SK-N-SH treated with all-trans-retinoic acid at 6 μM for 48 hours (cell line): ENCODE results near the gene CERS5.

Experiments used
- ATAC-seq: fragments of 200-7000 bp; cut with Tn5 transposase; 3 replicates; pipeline ENCODE4 v1.9.1; 2020; ENCODE audit warnings: mild to moderate bottlenecking, moderate library complexity
- ARNTL ChIP-seq: fragments of 450-650 bp; formaldehyde crosslinking; IDR thresholded peaks from 2 replicates; pipeline ENCODE4 v1.5.0; 2020; ENCODE audit warnings: low read depth, mild to moderate bottlenecking, moderate library complexity, borderline replicate concordance
- BACH2 ChIP-seq: fragments of 250-450 bp; sonication (Bioruptor Pico); IDR thresholded peaks from 2 replicates; pipeline ENCODE4 v1.9.0; 2021; ENCODE audit warnings: mild to moderate bottlenecking, borderline replicate concordance
- CSDC2 ChIP-seq: fragments of 250-450 bp; sonication (Bioruptor Pico); IDR thresholded peaks from 2 replicates; pipeline ENCODE4 v1.5.0; 2020; ENCODE audit warnings: mild to moderate bottlenecking, moderate library complexity
- ESRRG ChIP-seq: fragments of 250-450 bp; sonication (Bioruptor Pico); IDR thresholded peaks from 2 replicates; pipeline ENCODE4 v1.6.1; 2021; ENCODE audit warnings: mild to moderate bottlenecking
- ISL1 ChIP-seq: fragments of 250-450 bp; sonication (Bioruptor Pico); IDR thresholded peaks from 2 replicates; pipeline ENCODE4 v2.1.2; 2022; ENCODE audit warnings: mild to moderate bottlenecking, moderate library complexity
- OSR1 ChIP-seq: fragments of 250-450 bp; sonication (Bioruptor Pico); IDR thresholded peaks from 2 replicates; pipeline ENCODE4 v1.8.0; 2022; ENCODE audit warnings: moderate library complexity, mild to moderate bottlenecking, inconsistent platforms
- PATZ1 ChIP-seq: fragments of 250-450 bp; sonication (Bioruptor Pico); IDR thresholded peaks from 2 replicates; pipeline ENCODE4 v1.8.0; 2020; ENCODE audit warnings: mild to moderate bottlenecking, moderate library complexity, borderline replicate concordance
- PPARA ChIP-seq: fragments of 250-450 bp; sonication (Bioruptor Pico); IDR thresholded peaks from 2 replicates; pipeline ENCODE4 v1.5.0; 2020; ENCODE audit warnings: mild to moderate bottlenecking, borderline replicate concordance
- RARB ChIP-seq: fragments of 250-450 bp; sonication (Bioruptor Pico); IDR thresholded peaks from 2 replicates; pipeline ENCODE4 v1.8.0; 2021; ENCODE audit warnings: mild to moderate bottlenecking, moderate library complexity
- TCF4 ChIP-seq: fragments of 250-450 bp; sonication (Bioruptor Pico); IDR thresholded peaks from 2 replicates; pipeline ENCODE4 v1.8.0; 2021; ENCODE audit warnings: mild to moderate bottlenecking, moderate library complexity, borderline replicate concordance
- TOX ChIP-seq: fragments of 250-450 bp; sonication (Bioruptor Pico); IDR thresholded peaks from 2 replicates; pipeline ENCODE4 v1.8.0; 2021; ENCODE audit warnings: mild to moderate bottlenecking, moderate library complexity, borderline replicate concordance
- TSHZ2 ChIP-seq: fragments of 250-450 bp; sonication (Bioruptor Pico); IDR thresholded peaks from 2 replicates; pipeline ENCODE4 v1.5.0; 2020; ENCODE audit warnings: mild to moderate bottlenecking, moderate library complexity
- ZFP3 ChIP-seq: fragments of 250-450 bp; sonication (Bioruptor Pico); IDR thresholded peaks from 2 replicates; pipeline ENCODE4 v1.5.0; 2020; ENCODE audit warnings: mild to moderate bottlenecking, moderate library complexity
- ZFP30 ChIP-seq: fragments of 450-650 bp; formaldehyde crosslinking; IDR thresholded peaks from 2 replicates; pipeline ENCODE4 v1.5.0; 2022; ENCODE audit warnings: mild to moderate bottlenecking, moderate library complexity
- ZNF565 ChIP-seq: fragments of 450-650 bp; formaldehyde crosslinking; conservative IDR thresholded peaks from 2 replicates; pipeline ENCODE4 v1.5.0; 2020; ENCODE audit warnings: low read depth, mild to moderate bottlenecking, moderate library complexity
- ZNF70 ChIP-seq: fragments of 450-650 bp; formaldehyde crosslinking; IDR thresholded peaks from 2 replicates; pipeline ENCODE4 v1.5.0; 2020; ENCODE audit warnings: mild to moderate bottlenecking, moderate library complexity
- ZNF8 ChIP-seq: fragments of 450-650 bp; formaldehyde crosslinking; IDR thresholded peaks from 2 replicates; pipeline ENCODE4 v1.5.0; 2020; ENCODE audit warnings: mild to moderate bottlenecking, moderate library complexity
- TF ChIP-seq, protein P1 (sequence below): fragments of 250-450 bp; sonication (Bioruptor Pico); IDR thresholded peaks from 2 replicates; pipeline ENCODE4 v1.5.1; 2020; ENCODE audit warnings: low read depth, mild to moderate bottlenecking, moderate library complexity
- TF ChIP-seq, protein P2 (sequence below): fragments of 250-450 bp; sonication (Bioruptor Pico); IDR thresholded peaks from 2 replicates; pipeline ENCODE4 v1.8.0; 2021; ENCODE audit warnings: low read depth, mild to moderate bottlenecking, moderate library complexity, borderline replicate concordance

Gene CERS5

GRCh38 chr12:50197297-50197727 lies 30.1 kb upstream of the CERS5 start:
- no peak for TF ChIP-seq TOX
- TF ChIP-seq ISL1 (CRISPR knock-in tag): no peak; the same call in 1 of the 2 replicates
- TF ChIP-seq, protein P1, sequence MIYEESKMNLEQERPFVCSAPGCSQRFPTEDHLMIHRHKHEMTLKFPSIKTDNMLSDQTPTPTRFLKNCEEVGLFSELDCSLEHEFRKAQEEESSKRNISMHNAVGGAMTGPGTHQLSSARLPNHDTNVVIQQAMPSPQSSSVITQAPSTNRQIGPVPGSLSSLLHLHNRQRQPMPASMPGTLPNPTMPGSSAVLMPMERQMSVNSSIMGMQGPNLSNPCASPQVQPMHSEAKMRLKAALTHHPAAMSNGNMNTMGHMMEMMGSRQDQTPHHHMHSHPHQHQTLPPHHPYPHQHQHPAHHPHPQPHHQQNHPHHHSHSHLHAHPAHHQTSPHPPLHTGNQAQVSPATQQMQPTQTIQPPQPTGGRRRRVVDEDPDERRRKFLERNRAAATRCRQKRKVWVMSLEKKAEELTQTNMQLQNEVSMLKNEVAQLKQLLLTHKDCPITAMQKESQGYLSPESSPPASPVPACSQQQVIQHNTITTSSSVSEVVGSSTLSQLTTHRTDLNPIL: no peak
- TF ChIP-seq, all 23 proteins: peak for 0
- ATAC-seq: no peak

DNA sequence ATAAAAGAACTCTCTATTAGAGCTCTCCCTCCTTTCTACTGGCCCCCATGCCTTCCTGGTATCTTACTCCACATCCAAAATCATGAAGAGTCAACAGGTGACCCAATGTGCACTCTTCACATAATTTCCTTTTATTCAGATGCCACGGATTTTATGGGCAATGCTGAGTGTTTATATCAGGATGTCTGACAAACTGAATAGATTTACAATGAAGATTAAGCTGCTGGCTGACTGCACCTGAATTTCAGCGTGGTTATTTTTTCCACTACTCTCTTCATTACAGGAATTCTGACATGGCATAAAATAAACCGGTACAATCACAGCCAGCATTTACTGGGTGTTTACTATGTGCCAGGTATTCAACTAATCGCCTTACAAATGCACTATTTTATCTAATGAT lies 29.4 kb upstream of the CERS5 start:
- TF ChIP-seq RARB (no peak), ZFP3 (CRISPR knock-in tag) (no peak), ZNF565 (CRISPR knock-in tag) (no peak), ZNF8 (CRISPR knock-in tag) (no peak), TSHZ2 (no peak), TCF4 (CRISPR knock-in tag) (no peak)
- no peak for ATAC-seq

GRCh38 chr12:50195832-50196231 lies 28.7 kb upstream of the CERS5 start:
- peak; percentile 36 for ATAC-seq
- TF ChIP-seq, protein P2, sequence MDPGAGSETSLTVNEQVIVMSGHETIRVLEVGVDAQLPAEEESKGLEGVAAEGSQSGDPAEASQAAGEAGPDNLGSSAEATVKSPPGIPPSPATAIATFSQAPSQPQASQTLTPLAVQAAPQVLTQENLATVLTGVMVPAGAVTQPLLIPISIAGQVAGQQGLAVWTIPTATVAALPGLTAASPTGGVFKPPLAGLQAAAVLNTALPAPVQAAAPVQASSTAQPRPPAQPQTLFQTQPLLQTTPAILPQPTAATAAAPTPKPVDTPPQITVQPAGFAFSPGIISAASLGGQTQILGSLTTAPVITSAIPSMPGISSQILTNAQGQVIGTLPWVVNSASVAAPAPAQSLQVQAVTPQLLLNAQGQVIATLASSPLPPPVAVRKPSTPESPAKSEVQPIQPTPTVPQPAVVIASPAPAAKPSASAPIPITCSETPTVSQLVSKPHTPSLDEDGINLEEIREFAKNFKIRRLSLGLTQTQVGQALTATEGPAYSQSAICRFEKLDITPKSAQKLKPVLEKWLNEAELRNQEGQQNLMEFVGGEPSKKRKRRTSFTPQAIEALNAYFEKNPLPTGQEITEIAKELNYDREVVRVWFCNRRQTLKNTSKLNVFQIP: no peak
- TF ChIP-seq ZFP3 (CRISPR knock-in tag): no peak
- no peak for TF ChIP-seq RARB
- no peak for TF ChIP-seq PATZ1 (CRISPR knock-in tag)
- no peak for TF ChIP-seq ZFP30 (CRISPR knock-in tag)
- no peak for TF ChIP-seq PPARA (CRISPR knock-in tag)
- no peak for TF ChIP-seq ARNTL
- TF ChIP-seq ZNF565 (CRISPR knock-in tag): no peak
- no peak for TF ChIP-seq CSDC2
- TF ChIP-seq ZNF70 (CRISPR knock-in tag): no peak
- TF ChIP-seq ISL1 (CRISPR knock-in tag): no peak
- TF ChIP-seq TOX: no peak
- TF ChIP-seq, protein P1: no peak
- TF ChIP-seq BACH2 (CRISPR knock-in tag): no peak
- TF ChIP-seq ESRRG (CRISPR knock-in tag): no peak

DNA sequence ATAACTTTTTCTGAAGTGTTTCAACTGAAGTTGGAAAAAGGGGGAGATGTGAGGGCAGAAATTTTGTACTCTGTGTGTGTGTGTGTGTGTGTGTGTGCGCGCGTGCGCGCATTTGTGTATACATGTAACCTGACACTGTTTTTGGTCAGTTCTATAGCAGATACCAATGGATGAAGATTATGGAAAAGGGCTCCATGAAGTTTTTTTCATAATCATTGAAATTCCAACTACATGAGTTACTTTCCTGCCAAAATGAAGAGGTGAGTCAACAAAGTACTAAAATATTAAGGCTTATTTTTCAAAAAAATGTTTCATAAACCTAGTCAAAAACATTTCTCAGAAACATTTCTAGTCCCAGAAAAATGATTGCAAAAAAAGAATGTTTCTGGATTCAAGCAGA lies 25.7 kb upstream of the CERS5 start:
- TF ChIP-seq OSR1 (CRISPR knock-in tag): no peak
- TF ChIP-seq PATZ1 (CRISPR knock-in tag): no peak
- TF ChIP-seq, protein P1: no peak
- peak; percentile 49 for ATAC-seq
